22Rv1 (cell line): Measurements from ENCODE around the gene TUBB8B.
"Not testable (repeated sequence)": the region's sequence is repeated elsewhere in the genome, so short reads cannot be mapped to it uniquely, and the experiment has no call there.

ENCODE experiments used
- H3K27ac ChIP-seq: fragments of 450-650 bp; 2 replicates; pipeline ENCODE4 v1.5.1; 2017
- TF ChIP-seq, protein P1 (sequence below): fragments of 450-650 bp; IDR thresholded peaks from 2 replicates; pipeline ENCODE4 v1.5.1; 2017; ENCODE audit warnings: mild to moderate bottlenecking

Gene TUBB8B

DNA sequence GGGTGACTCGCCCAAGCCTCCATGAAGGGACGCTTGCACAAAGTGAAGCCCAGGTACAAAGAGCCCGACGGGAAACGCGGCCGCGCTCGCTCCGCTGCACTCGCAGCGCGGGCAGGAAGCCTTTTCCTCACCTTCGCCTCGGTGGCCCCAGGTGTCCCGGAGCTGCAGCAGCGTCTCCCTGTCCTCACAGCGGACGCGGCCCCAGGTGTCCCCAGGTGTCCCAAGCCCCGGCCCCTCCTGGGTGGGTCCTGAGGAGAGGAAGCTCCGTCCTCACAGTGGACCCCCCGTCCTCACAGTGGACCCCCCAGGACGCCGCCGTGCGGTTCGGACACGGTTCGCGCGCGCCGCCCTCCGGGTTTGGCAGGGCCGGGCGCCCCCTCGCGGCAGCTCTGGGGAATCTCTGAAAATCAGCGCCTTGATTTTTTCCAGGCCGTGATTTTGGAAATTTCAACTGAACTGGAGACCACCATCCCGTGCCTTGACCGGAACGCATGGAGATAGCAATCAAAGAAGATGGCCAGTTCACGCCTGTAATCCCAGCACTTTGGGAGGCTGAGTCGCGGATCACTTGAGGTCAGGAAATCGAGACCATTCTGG lies 23.9 kb upstream of the TUBB8B start:
- TF ChIP-seq, protein P1, sequence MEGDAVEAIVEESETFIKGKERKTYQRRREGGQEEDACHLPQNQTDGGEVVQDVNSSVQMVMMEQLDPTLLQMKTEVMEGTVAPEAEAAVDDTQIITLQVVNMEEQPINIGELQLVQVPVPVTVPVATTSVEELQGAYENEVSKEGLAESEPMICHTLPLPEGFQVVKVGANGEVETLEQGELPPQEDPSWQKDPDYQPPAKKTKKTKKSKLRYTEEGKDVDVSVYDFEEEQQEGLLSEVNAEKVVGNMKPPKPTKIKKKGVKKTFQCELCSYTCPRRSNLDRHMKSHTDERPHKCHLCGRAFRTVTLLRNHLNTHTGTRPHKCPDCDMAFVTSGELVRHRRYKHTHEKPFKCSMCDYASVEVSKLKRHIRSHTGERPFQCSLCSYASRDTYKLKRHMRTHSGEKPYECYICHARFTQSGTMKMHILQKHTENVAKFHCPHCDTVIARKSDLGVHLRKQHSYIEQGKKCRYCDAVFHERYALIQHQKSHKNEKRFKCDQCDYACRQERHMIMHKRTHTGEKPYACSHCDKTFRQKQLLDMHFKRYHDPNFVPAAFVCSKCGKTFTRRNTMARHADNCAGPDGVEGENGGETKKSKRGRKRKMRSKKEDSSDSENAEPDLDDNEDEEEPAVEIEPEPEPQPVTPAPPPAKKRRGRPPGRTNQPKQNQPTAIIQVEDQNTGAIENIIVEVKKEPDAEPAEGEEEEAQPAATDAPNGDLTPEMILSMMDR: peak; percentile 82
- not testable (repeated sequence) for H3K27ac ChIP-seq

DNA sequence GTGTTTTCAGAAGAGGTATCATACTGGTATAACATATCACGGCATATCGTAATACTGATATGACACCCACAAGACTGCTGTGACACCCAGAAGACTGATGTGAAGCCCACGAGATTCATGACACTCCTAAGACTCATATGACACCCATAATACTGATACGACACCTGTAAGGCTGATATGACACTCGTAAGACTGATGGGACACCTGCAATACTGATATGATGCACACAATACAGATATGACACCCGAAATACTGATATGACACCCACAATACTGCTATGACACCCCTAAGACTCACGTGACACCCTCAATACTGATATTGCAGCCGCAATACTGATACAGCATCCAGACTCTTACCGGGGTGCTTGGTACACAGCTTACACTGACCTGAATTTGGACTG lies 18.3 kb upstream of the TUBB8B start:
- H3K27ac ChIP-seq: not testable (repeated sequence)

DNA sequence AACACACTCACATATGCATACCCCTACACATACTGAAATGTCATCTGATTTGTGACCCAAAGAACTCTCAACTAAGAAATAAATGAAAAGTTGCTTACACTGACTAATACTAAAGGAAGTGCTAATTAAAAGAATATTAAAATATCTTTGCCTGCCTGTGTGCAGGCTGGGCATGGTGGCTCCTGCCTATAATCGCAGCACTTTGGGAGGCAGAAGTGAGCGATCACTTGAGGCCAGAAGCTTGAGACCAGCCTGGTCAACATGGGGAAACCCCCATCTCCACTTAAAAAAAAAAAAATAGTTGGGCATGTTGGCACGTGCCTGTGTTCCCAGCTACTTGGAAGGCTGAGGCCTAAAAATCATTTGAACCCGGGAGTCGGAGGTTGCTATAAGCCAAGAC lies 14.9 kb upstream of the TUBB8B start:
- H3K27ac ChIP-seq: not testable (repeated sequence)

DNA sequence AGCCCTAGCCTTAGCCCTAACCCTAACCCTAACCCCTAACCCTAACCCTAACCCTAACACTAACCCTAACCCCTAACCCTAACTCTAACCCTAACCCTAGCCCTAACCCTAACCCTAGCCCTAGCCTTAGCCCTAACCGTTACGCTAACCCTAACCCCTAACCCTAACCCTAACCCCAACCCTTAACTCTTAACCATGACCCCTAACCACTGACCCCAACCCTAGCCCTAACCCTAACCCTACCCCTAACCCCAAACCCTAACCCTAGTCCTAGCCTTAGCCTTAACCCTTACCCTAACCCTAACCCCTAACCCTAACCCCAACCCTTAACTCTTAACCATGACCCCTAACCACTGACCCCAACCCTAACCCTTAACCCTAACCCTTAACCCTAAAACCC lies 14.2 kb upstream of the TUBB8B start:
- not testable (repeated sequence) for H3K27ac ChIP-seq

DNA sequence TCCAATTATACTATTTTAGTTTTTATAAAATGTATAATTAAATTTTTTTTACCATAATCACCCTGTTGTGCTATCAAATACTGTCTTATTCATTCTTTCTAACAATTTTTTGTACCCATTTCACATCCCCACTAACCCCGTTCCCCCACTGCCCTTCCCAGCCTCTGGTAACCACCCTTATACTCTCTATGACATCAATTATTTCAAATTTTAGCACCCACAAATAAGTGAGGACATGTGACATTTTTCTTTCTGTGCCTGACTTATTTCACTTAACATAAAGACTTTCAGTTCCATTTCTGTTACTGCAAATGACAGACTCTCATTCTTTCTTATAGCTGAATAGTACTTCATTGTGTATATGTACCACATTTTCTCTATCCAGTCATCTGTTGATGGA lies 5.0 kb upstream of the TUBB8B start:
- H3K27ac ChIP-seq: not testable (repeated sequence)

DNA sequence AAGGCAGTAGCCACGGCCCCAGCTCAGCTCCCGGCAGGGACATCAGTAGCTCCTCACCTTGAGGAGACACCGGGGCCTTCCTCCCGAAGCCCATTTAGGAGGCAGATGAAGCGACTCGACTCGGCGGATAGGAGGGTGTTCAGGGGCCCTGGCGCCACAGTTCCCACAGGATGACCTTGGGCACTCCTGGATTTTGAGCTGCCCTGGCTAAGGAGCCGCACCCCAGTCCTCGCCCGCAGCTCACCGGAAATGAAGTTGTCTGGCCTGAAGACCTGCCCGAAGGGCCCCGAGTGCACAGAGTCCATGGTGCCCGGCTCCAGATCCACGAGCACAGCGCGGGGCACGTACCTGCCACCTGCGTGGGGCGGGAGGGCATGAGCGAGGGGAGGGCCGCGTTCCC lies 719 bp downstream of the TUBB8B start:
- H3K27ac ChIP-seq: not testable (repeated sequence)

DNA sequence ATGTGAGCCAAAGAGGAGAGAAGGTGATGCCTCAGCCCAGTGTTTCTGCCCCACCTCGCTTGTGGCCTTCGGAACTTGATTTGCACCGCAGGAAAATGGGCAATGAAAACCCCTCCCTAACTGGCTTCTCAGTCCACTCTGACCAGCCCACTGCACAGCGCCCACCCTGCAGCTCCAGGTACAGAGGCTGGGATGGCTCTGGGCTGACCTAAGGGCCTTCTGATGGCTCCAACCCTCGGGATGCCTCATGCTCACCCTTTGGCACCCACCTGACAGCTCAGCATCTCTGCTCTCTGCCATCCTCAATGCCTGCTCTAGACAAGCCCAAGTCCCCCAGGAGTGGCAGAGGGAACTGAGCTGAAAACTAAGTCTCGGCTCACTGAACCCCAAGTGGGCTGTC lies 36.2 kb downstream of the TUBB8B start:
- not testable (repeated sequence) for H3K27ac ChIP-seq

DNA sequence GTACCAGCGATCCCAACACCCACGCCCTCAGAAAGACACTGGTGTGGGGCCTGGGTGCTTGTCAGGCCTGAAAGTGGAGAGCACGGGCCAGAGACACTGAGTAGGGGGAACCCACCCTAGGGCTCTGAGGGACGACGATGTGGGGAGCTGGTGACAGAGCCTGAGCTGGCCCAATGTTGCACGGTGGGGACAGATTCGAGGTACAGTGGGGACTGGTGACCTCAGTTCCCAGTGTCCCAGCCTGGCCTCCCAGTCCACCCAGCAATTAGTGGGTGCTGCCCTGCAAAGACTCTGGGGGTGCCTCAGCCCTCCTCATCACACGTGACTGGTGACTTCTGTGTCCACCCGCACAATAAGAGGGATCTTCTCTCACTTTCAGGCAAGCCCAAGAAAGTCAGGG lies 36.6 kb downstream of the TUBB8B start:
- H3K27ac ChIP-seq: not testable (repeated sequence)

DNA sequence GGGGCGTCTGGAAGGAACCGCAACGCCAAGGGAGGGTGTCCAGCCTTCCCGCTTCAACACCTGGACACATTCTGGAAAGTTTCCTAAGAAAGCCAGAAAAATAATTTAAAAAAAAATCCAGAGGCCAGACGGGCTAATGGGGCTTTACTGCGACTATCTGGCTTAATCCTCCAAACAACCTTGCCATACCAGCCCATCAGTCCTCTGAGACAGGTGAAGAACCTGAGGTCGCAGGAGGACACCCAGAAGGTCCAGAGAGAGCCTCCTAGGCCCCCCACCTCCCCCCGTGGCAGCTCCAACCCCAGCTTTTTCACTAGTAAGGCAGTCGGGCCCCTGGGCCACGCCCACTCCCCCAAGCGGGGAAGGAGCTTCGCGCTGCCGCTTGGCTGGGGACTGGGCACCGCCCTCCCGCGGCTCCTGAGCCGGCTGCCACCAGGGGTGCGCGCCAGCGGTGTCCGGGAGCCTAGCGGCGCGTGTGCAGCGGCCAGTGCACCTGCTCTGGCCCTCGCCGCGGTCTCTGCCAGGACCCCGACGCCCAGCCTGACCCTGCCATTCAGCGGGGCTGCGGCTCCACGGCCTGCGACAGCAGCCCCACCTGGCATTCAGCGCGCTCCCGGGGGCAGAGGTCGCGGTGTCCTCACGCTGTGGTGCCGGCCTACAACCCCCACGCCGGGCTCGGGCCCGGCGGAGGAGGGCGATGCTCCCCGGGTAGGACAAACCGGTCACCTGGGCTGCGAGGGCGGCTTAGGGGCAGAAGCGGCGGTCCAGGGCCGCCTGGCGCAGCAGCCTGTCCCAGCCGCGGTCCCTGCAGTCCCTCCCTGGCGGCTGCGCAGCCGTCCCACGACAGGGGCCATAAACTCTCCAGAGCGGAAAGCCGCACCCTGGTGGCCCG lies 37.8 kb downstream of the TUBB8B start:
- not testable (repeated sequence) for H3K27ac ChIP-seq

DNA sequence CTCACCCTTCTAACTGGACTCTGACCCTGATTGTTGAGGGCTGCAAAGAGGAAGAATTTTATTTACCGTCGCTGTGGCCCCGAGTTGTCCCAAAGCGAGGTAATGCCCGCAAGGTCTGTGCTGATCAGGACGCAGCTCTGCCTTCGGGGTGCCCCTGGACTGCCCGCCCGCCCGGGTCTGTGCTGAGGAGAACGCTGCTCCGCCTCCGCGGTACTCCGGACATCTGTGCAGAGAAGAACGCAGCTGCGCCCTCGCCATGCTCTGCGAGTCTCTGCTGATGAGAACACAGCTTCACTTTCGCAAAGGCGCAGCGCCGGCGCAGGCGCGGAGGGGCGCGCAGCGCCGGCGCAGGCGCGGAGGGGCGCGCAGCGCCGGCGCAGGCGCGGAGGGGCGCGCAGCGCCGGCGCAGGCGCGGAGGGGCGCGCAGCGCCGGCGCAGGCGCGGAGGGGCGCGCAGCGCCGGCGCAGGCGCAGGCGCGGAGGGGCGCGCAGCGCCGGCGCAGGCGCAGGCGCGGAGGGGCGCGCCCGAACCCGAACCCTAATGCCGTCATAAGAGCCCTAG lies 38.7 kb downstream of the TUBB8B start:
- H3K27ac ChIP-seq: not testable (repeated sequence)

DNA sequence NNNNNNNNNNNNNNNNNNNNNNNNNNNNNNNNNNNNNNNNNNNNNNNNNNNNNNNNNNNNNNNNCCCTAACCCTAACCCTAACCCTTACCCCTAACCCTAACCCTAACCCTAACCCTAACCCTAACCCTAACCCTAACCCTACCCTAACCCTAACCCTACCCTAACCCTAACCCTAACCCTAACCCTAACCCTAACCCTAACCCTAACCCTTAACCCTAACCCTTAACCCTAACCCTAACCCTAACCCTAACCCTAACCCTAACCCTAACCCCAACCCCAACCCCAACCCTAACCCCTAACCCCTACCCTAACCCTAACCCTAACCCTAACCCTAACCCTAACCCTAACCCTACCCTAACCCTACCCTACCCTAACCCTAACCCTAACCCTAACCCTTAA lies 39.5 kb downstream of the TUBB8B start:
- H3K27ac ChIP-seq: not testable (repeated sequence)
